Muscle of back (tissue), 13 donors: ENCODE measurements around the gene SETD1B. TPM values are rescaled to one million over a fixed set of nuclear protein-coding genes. Genes with fewer than 3 reads are reported as not detected.
A peak's percentile ranks its signal among the peaks of the same experiment; 100 is the strongest.
"Not testable (repeated sequence)": the region's sequence is repeated elsewhere in the genome, so short reads cannot be mapped to it uniquely, and the experiment has no call there.

Source experiments
- DNase-seq, 3 donors: peaks; one replicate each; pipeline versions ENCODE4 v3.0.0 to v3.0.0-alpha.2; 2013
- long read RNA-seq, 9 donors: transcript quantifications; one replicate each; lab custom pipeline, GENCODE V29; 2026
- polyA plus RNA-seq, 10 donors: library from polyadenylated mRNA; unstranded; fragments of 120-200 nt; gene quantifications; one replicate each; pipeline ENCODE4 v1.2.1, GENCODE V29; 2013; ENCODE audit not compliant: insufficient read length in 10 of 10

Gene SETD1B
- polyA plus RNA-seq: 10 to 100 TPM in 3 of 10 donors, 1 to 10 TPM in 7; 6.6 to 11.2 (median 8.7) TPM
- long read RNA-seq, donor 1: 0 reads
- long read RNA-seq, donor 2: 0 reads
- long read RNA-seq, donor 3: 0 reads
- long read RNA-seq, donor 4: 0 reads
- long read RNA-seq, donor 5: 0 reads
- long read RNA-seq, donor 6: 0 reads
- long read RNA-seq, donor 7: 0 reads
- long read RNA-seq, donor 8: 0 reads
- long read RNA-seq, donor 9: 0 reads

DNA sequence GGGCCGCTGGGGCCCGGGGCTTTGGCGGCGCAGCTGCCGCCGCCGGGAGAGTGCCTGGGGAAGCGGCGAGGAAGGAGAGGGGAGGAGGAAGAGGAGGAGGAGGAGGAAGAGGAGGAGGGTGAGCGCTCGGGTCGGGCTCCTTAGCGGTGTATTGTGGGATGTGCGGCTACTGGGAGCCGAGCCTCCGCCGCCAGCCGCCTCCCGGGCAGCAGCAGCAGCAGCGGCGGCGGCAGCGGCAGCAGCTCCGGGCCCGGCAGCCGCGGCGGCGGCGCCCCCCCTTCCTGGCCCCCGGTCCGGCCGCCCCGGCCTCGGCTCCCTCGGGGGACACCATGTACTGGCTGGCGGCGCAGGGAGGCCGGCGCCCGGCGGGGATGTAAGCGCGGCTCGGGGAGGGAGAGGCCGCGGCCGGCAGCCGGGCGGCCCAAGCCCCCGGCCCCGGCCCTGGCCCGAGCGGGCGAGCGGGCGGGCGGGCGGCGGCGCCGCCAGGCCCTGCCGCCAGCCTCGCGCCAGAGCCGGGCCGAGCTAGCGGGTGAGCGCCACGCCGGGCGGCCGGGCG lies at the start of gene SETD1B:
Gene SETD1B, plus strand, starts transcription at position 149 of the 556 bp plus-strand sequence. CDS start 729 bp downstream, outside the sequence.
- peak in 2 of 3 donors; percentile 57 to 76 for DNase-seq

DNA sequence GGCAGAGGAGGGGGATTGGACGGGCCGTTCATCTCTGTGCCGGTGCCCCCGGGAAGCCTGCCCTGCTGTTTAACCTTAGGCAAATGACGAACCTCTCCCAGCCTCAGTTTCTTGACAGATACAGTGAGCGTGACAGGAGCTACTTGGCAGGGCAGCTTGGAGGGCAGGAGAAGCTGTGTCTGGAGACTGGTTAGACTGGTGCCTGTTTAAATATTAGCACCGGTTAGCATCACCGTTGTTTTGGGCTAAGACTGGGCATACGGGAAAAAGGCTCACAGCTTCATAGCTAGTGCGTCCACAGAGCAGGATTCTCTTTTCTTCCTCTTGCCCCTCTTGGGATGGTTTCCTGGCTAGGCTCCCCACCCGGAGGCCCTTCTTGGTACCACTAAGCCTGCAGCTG lies 49.0 kb upstream of the SETD1B start:
- no peak for DNase-seq

DNA sequence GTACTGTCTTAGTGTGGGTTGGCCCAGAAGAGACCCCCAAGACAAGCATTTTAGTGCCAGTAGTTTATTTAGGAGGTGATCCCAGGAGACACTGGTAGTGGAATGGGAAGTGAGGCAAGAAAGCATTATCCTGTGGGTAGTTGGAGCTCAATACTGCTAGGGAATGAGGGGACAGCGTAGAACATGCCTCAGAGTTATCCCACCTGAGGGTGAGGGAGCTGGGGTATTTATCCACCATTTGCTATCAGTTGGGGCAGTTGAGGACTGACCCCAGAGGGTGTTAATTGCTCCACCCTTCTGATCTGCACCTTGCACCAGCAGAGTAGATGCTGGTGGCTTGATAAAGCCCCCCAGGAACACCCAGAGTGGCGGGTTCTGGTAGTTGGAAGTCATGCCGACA lies 48.2 kb upstream of the SETD1B start:
- no peak for DNase-seq

DNA sequence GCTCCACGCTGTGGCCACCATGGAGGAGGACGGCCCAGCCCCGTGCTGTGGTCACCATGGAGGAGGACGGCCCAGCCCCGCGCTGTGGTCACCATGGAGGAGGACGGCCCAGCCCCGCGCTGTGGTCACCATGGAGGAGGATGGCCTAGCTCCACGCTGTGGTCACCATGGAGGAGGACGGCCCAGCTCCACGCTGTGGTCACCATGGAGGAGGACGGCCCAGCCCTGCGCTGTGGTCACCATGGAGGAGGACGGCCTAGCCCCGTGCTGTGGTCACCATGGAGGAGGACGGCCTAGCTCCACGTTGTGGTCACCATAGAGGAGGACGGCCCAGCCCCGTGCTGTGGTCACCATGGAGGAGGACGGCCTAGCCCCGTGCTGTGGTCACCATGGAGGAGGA lies 45.3 kb upstream of the SETD1B start:
- DNase-seq: not testable (repeated sequence)

DNA sequence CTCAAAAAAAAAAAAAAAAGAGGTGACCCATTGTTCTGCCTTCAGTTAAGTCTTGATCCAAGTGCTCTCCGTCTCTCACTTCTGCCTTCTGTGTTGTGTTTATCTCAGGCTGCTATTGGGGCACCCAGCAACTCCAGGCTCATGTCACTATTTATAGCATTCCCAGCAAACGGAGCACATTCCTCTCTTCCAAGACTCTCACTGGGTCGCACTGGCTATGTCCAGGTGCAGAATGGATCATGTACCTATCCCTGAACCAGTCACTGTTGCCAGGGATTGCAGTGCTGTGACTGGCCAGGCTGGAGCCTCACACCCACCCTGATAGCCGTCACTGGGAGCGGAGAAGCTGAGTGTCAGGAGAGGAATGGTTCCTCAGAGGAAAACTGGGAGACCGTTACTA lies 41.5 kb upstream of the SETD1B start:
- DNase-seq: peak in 2 of 3 donors; percentile 49 to 63

DNA sequence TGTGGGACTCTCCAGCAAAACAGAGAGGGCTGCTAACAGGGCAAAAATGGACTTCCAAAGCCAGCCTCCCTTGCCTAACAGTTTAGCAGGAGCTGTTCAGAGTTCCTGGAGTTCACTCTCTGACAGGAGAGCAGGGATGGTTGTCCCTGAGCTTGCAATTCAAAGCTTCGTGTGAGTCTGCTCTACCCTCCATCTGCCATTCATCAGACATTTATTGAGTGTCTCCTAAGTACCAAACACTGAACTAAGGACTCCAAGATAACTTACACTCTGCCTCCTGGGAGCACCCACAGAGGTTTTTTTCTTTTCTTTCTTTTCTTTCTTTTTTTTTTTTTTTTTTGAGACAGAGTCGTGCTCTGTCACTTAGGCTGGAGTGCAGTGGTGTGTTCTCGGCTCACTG lies 39.0 kb upstream of the SETD1B start:
- DNase-seq: no peak

DNA sequence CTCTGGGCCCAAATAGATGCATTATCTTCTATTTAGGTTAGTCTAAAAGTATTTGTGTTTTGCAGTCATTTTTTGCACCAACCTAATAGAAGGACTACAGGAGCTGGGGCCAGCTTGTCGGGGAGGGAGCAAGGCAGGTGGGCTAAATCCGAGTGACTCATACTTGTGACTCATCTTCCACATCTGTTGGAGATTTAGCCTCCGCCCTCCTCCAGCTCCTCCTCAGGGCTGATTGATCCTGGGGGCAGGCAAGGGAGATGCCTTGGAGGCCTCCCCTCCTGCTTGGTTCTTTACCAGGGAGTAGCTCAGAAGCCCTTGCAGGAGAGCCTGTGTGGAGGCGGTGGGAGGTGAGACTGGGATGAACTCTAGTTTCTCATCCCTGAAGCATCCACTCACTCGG lies 38.2 kb upstream of the SETD1B start:
- peak in 2 of 3 donors; percentile 76 to 78 for DNase-seq

DNA sequence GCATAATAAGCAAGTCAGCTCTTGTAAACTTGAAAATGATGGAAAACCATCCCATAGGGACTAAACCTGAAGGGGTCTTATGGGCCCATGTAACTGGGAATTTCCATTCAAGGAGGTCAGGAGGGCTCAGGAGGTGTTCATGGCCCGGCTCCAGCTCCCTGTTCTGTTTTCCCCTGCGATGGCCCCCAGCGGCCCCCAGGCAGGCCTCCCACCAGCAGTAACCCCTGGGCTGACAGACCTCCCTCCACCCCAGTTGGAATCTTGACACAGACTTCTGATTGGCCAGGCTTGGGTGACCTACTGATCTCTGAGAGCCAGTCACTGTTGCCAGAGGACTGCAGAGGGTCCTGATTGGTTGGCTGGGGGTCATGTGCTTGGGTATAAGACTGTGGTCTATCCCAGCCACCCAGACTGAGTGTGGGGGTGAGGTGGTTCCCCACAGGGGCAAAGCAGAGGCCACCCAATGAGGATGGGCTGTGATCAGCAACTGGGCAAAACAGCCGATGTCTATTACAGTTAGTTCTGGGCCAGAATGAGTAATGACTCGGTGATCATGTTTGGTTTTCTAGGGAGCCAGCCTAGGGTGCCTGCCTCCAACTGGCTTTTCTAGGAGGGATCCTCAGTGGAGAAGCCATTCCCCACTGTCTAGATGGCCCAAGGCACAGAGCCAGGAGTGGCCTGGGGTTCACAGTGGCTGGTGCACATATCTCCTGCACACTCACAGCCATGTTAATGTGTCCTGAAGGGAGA lies 37.3 kb upstream of the SETD1B start:
- no peak for DNase-seq

DNA sequence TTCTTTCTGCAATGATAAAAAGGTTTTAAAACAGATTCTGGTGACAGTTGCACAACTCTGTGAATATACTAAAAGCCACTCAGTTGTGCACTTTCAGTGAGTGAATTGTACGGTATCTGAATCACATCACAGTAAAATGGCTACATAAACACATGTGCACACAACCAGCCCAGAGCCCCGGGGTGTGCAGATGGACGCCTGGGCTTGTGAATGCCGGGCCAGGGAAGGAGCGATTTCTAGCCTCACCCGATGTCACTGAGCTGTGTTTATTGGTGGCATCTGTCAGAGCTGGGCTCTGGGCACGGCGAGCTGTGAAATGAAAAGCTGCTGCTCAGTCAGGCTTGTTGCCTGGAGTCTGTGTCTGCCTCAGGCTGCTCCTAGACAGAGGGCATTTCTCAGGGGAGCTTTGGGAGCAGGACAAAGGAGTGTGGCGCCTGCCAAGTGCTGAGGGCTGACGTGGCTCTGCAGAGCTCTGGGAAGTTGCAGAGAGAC lies 36.2 kb upstream of the SETD1B start:
- peak in 2 of 3 donors; percentile 62 to 72 for DNase-seq

DNA sequence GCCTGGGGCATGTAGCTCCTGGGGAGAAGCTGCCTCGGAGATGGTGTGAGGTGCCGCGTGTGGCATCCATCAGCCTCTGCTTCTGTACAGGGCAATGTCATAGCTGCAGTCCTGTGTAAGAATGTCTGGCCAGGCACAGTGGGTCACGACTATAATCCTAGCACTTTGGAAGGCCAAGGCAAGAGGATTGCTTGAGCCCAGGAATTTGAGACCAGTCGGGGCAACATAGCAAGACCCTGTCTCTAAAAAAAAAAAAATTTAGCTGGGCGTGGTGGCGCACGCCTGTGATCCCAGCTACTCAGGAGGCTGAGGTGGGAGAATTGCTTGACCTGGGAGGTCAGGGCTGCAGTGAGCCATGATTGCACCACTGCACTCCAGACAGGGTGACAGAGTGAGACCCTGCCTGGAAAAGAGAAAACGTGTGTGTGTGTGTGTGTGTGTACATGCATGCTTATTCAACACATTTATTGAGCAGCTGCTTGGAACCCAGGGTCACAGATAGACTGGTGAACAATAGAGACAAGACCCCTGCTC lies 34.4 kb upstream of the SETD1B start:
- no peak for DNase-seq

DNA sequence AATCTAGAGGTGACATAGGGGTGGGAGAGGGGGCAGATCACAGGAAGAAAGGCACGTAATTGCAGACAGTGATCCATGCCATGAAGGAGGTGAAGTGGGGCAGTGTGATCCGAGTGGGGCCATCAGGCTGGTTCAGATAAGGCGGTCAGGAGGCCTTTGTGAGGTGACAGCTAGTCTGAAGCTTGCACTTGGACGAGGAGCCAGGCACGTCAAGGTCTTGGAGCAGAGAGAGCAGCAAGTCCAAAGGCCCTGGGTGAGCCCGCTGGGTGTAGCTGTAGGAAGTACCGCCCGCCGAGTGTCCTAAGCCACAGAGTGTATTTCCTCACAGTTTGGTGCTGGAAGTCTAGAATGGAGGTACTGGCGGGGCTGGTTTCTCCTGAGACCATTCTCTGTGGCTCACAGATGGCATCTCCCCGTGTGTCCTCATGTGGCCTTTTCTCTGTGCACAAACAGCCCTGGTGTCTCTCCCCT lies 33.9 kb upstream of the SETD1B start:
- DNase-seq: no peak

DNA sequence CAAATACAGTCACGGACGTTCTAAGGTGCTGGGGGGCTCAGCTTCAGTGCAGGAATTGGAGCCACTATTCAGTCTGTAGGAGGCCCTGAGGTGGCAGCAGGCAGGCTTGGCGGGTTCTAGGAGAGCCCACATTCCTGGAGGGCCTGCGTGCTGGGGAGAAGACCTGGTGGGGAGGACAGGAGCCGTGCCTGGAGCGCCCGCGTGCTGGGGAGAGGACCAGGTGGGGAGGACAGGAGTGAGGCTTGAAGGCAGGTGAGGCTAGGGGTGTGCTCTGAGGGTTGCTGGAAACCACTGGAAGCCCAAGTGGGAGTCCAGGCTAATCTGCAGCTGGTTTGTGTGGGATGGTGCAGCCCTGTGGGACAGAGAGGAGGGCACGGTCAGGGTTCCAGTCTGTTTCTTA lies 33.4 kb upstream of the SETD1B start:
- DNase-seq: no peak

DNA sequence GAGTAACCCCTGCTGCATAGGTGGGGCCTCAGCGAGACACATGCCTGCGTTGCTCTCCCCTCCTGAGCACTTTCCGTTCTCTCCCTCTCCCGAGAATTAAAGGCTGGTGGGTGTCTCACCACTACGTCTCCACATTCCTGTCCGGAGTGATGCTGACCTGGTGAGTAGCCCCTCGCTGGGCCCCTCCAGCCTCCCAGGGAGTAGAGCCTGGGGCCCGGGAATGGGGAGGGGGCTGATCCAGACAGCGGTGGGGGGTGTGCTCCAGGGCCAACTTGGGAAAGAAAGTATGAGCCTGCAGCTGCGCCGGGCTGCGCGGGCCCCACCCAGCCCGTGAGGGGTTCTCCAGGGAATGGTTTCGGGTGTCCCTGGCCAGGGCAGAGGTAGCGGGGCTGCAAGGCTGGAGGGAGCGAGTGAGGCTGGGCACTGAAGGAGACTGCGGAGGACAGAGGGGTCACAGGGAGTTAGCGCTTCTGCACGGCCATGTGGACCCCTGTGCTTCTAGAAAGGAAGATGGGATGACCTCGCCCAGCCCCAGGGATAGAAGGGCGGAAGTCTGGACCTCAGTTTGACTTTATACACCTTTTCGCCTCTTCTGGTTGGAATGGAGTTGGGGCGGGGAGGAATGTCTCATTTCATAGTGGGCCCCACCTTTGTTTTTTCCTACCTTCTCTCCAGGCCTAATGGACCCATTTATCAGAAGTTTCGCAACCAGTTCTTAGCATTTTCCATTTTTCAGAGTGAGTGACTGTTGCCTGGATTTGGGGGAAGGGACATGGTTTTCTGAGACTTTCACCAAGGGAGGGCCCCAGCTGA lies 32.8 kb upstream of the SETD1B start:
- peak in 1 of 3 donors; percentile 57 for DNase-seq

DNA sequence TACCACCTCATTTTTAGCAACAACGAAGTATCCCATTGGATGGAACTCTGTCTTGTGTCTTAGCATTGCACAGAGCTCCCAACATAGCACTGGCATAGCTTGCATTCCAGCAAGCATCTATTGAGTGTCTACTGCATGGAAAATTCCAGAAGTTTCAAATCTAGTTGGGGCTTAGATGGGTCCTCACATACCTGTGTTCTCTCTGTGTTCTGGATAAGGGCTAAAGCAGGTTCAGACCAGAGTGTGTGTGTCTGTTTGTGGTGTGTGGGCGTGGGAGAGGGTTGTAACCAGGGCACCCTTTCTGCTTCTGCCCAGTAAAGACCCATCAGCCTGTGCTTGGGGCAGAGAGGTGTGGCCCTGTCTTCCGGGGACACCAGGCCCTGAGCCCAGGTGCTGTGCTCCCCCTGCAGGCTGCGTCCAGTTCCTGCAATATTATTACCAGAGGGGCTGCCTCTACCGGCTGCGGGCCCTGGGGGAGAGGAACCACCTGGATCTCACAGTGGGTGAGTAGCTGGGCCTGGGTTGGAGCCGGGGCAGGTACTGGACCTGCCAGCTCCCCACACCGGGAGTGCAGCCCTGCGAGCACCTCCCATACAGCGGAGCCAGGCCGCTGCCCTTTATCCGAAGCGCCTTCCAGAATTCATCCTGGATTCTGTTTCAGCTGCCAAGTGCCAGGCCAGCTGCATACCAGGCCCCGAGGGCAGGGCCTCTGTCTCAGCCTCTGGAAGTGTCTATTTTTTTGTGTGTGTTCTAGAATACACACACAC lies 30.6 kb upstream of the SETD1B start:
- peak in 2 of 3 donors; percentile 50 to 75 for DNase-seq

DNA sequence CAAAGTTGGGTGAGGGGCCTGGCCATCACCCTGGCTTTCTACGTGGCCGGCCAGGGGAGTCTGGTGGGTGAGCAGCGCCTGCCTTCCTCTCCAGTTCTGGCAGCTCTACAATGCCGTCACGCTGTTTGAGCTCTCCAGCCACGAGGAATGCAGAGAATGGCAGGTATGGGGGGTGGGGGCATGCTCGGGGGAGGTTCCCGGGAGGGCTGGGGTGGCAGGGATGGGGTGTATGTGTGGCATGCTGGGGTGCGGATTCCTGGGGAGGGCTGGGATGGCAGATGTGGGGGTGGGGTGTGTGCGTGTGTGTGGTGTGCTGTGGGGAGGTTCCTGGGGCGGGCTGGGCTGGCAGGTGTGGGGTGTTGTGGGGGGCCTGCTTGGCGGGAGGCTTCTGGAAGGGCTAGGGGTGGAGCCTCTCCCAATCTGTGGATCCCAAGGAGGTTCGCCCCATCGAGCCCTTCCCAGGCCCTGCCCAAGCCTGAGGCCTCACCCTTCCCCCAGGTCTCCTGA lies 28.8 kb upstream of the SETD1B start:
- no peak for DNase-seq

DNA sequence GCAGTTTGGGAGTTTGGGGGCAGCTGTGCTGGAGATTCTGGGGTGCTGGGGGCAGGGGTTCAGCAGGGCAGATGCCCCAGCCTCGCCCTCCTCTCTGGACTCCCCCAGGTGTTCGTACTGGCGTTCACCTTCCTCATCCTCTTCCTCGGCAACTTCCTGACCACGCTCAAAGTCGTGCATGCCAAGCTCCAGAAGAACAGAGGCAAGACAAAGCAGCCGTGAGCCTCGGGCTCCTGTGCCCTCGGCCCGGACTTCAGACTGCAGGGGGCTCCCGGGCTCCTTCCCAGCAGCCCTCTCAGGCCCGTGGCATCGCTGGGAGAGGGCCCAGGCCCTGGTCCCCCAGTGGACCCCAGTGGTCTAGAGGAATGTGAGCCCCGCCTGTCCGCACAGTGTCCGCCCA lies 28.3 kb upstream of the SETD1B start:
- DNase-seq: no peak

DNA sequence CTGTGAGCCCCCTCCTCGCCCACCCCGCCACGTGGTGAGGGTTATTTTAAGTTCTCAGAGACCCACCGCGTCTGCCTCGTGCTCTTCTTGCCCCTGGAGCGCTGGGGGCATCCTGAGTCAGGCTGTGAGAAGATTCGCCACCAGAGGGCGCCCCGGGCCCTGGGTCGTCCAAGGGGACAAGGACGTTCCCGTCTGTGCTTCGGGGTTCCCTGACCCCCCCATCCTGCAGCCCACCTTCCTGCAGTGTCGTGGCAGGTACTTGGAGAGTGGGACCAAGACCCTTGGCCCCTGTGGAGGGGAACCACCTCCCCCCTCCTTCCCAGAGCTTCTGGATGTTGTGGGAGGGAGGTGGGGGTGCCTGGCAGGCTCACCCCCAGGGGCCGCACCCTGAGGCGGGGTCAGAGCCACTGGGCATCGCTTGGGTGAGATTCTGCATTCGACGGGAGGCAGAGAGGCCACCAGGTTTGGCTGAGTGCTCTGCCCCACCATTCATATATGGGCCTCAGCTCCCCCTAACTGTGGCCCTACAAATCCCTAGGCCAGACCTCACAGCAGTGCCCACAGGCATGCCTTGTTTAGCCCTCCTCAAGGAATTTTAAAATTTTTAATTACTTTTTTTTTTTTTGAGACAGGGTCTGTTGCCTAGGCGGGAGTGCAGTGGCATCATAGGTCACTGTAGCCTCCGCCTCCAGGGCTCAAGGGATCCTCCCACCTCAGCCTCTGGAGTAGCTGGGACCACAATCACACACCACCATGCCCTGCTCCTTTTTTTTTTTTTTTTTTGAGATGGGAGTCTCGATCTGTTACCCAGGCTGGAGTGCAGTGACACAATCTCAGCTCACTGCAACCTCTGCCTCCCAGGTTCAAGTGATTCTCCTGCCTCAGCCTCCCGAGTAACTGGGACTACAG lies 27.4 kb upstream of the SETD1B start:
- peak in 1 of 3 donors; percentile 70 for DNase-seq

DNA sequence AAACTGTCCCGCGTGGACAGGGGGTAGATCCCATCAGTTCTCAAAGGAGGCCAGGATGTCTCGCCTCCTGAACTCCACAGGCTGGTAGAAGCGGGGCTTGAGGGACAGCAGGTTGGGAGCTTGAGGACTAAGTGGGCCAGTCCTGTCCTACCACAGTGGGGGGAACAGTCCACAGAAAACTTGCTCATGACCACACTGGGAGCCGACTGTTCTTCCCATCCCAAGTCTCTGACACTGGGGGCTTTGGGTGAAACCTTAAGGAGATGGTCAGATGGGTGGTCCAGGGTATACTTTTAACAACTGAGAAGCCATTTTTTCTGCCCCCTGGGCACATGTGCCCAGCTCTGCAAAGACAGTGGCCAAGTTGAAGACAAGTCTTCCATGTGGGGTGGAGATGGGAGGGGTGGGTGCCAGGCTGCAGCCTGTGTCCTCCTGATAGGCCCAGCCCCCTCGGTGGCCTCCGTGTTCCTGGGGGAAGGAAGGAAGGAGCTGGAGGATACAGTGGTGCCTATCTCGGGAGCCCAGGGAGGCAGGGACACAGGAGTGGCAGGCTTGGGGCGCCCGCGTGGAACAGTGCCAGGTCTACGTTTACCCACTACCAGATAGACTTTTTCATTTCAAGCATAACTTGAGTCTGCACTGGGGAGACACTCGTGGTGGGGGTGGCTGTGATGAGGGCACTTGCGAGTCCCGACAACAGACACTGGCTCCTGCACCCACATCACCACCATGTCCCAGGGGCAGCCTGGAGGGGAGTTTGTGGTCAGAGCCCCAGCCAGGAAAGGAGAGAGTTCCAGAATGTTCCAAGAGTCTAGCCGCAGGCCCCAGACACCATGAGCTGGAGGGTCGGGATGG lies 25.0 kb upstream of the SETD1B start:
- no peak for DNase-seq
